HG02588 (cell line): ENCODE results near the gene APPL1.
A peak's percentile ranks its signal among the peaks of the same experiment; 100 is the strongest.

Experiments
- ATAC-seq: cut with Tn5 transposase; IDR thresholded peaks from one replicate; pipeline ENCODE4 v1.9.1; 2021; ENCODE audit warnings: mild to moderate bottlenecking, moderate library complexity; ENCODE audit not compliant: unreplicated experiment

APPL1 gene

GRCh38 chr3:57227204-57227929, at the start of gene APPL1:
Gene APPL1 (plus strand): TSS chr3:57227729. CDS start chr3:57227884, 155 bp downstream.
- peak; percentile 96 for ATAC-seq

- no peak for ATAC-seq
Observed at GRCh38 chr3:57179580-57180410, 47.7 kb upstream of the APPL1 start.

GRCh38 chr3:57184526-57184925, 43.0 kb upstream of the APPL1 start:
- ATAC-seq, result no peak

- no peak for ATAC-seq
Observed at GRCh38 chr3:57192028-57192427, 35.5 kb upstream of the APPL1 start.

GRCh38 chr3:57194641-57195040, 32.9 kb upstream of the APPL1 start:
- no peak for ATAC-seq

GRCh38 chr3:57199895-57200297, 27.6 kb upstream of the APPL1 start, which contains the start of gene HESX1:
Gene HESX1 (minus strand): TSS chr3:57199978. CDS start chr3:57199918, 60 bp downstream.
- no peak for ATAC-seq

- no peak for ATAC-seq
Observed at GRCh38 chr3:57206423-57206822, 21.1 kb upstream of the APPL1 start.

GRCh38 chr3:57221883-57222282, 5.6 kb upstream of the APPL1 start:
- no peak for ATAC-seq

- no peak for ATAC-seq
Observed at GRCh38 chr3:57224856-57225255, 2.7 kb upstream of the APPL1 start.

GRCh38 chr3:57226176-57226575, 1.4 kb upstream of the APPL1 start:
- ATAC-seq, result no peak

GRCh38 chr3:57227930-57228751, 612 bp downstream of the APPL1 start:
- peak; percentile 42 for ATAC-seq

- ATAC-seq, result no peak
Observed at GRCh38 chr3:57230006-57230405, 2.5 kb downstream of the APPL1 start.

GRCh38 chr3:57233799-57234198, 6.3 kb downstream of the APPL1 start:
- no peak for ATAC-seq

- no peak for ATAC-seq
Observed at GRCh38 chr3:57234613-57235575, 7.4 kb downstream of the APPL1 start.

- ATAC-seq, result no peak
Observed at GRCh38 chr3:57244946-57245345, 17.4 kb downstream of the APPL1 start.

GRCh38 chr3:57252404-57252803, 24.9 kb downstream of the APPL1 start:
- no peak for ATAC-seq

- no peak for ATAC-seq
Observed at GRCh38 chr3:57256844-57257243, 29.3 kb downstream of the APPL1 start.

- ATAC-seq, result no peak
Observed at GRCh38 chr3:57257678-57258077, 30.1 kb downstream of the APPL1 start.

GRCh38 chr3:57261119-57261518, 33.6 kb downstream of the APPL1 start:
- no peak for ATAC-seq

- no peak for ATAC-seq
Observed at GRCh38 chr3:57261929-57262328, 34.4 kb downstream of the APPL1 start.
